ENCODE results near the gene RHOC.

RHOC gene

GRCh38 chr1:112687361-112687760, 19.6 kb downstream of the RHOC start:
- H3K4me3 ChIP-seq (ENCODE audit: low read depth, low read length), result no peak overlapping the region
- no peak for DNase-seq (ENCODE audit: low read depth)
- TF ChIP-seq MYC (IDR thresholded peaks at IDR 0.05; ENCODE audit: low read depth, low read length) (no peak), POLR2A (IDR thresholded peaks at IDR 0.05; ENCODE audit: extremely low read depth, insufficient read length) (no peak)
- TF ChIP-seq, protein P1, sequence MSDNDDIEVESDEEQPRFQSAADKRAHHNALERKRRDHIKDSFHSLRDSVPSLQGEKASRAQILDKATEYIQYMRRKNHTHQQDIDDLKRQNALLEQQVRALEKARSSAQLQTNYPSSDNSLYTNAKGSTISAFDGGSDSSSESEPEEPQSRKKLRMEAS (IDR thresholded peaks at IDR 0.05; ENCODE audit: low read depth, low read length), result no peak
- TF ChIP-seq, protein P2, sequence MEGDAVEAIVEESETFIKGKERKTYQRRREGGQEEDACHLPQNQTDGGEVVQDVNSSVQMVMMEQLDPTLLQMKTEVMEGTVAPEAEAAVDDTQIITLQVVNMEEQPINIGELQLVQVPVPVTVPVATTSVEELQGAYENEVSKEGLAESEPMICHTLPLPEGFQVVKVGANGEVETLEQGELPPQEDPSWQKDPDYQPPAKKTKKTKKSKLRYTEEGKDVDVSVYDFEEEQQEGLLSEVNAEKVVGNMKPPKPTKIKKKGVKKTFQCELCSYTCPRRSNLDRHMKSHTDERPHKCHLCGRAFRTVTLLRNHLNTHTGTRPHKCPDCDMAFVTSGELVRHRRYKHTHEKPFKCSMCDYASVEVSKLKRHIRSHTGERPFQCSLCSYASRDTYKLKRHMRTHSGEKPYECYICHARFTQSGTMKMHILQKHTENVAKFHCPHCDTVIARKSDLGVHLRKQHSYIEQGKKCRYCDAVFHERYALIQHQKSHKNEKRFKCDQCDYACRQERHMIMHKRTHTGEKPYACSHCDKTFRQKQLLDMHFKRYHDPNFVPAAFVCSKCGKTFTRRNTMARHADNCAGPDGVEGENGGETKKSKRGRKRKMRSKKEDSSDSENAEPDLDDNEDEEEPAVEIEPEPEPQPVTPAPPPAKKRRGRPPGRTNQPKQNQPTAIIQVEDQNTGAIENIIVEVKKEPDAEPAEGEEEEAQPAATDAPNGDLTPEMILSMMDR (IDR thresholded peaks at IDR 0.05; ENCODE audit: low read depth, low read length), result no peak

DNA sequence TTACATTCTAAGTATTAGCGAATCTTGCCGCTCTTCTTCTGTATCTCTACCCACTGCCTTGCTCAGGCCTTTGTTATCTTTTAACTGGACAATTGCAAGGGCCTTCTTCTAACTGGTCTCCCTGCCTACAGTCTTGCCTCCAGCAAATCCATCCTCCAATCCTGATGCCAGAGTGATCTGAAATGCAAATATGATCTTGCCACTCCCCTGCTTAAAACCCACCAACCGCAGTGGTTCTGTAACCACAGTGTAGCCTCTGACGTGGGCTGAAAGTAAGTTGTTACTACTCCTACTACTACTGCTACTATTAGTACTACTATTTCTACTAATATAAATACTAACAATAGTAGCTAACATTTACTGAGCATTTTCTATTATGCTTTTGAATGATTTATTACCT, 20.1 kb downstream of the RHOC start:
- no peak overlapping the region for H3K4me3 ChIP-seq (ENCODE audit: low read depth, low read length)
- DNase-seq (ENCODE audit: low read depth), result no peak
- TF ChIP-seq, protein P2 (IDR thresholded peaks at IDR 0.05; ENCODE audit: low read depth, low read length), result no peak
- no peak for TF ChIP-seq MYC (IDR thresholded peaks at IDR 0.05; ENCODE audit: low read depth, low read length)
- TF ChIP-seq, protein P1 (IDR thresholded peaks at IDR 0.05; ENCODE audit: low read depth, low read length), result no peak
- TF ChIP-seq POLR2A (IDR thresholded peaks at IDR 0.05; ENCODE audit: extremely low read depth, insufficient read length), result no peak

GRCh38 chr1:112686417-112686816, 20.5 kb downstream of the RHOC start:
- TF ChIP-seq POLR2A (IDR thresholded peaks at IDR 0.05; ENCODE audit: extremely low read depth, insufficient read length), result no peak
- DNase-seq (ENCODE audit: low read depth), result no peak
- no peak overlapping the region for H3K4me3 ChIP-seq (ENCODE audit: low read depth, low read length)

DNA sequence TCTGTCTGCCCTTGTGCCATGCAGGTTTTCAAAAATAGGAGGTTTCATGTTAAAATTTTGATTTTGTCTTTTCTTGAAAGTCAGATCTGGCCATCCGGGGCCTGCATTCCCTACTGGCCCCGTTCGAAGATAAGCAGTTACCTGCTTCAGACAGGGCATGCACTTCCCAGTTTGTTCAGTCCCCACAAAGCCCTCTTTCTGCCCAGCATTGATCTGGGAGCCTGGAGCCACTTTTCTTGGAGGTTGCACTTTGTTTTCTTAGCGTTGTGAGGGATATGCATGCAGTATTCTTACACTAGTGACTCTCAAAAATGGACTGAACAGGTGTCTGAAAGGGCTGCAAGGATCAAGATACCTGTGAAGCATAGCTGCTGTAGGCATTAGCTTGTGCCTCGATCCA, 21.0 kb downstream of the RHOC start:
- no peak for DNase-seq (ENCODE audit: low read depth)
- no peak overlapping the region for H3K4me3 ChIP-seq (ENCODE audit: low read depth, low read length)
- TF ChIP-seq, protein P1 (IDR thresholded peaks at IDR 0.05; ENCODE audit: low read depth, low read length), result no peak
- TF ChIP-seq, protein P2 (IDR thresholded peaks at IDR 0.05; ENCODE audit: low read depth, low read length), result no peak
- TF ChIP-seq MYC (IDR thresholded peaks at IDR 0.05; ENCODE audit: low read depth, low read length), result no peak
- TF ChIP-seq POLR2A (IDR thresholded peaks at IDR 0.05; ENCODE audit: extremely low read depth, insufficient read length), result no peak

DNA sequence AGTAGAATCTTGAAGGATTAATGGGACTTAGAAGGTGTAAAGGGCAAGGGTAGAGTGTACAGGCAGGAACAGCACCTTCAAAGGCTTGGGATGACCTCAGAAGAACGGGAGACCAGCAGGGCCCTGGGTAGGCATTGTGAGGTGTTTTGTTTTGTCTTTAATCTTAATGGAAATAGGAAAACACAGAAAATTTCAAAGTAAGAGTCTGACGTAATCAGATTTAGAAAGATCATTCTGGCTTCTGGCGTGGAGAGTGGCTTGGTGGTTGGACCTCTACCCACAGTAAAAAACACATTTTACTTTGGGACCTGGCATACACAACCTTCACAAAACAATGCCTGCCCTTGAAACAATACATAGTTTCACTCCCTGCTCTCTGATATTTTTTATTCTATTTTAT, 28.3 kb downstream of the RHOC start:
- H3K4me3 ChIP-seq (ENCODE audit: low read depth, low read length), result no peak overlapping the region
- TF ChIP-seq, protein P1 (IDR thresholded peaks at IDR 0.05; ENCODE audit: low read depth, low read length), result no peak
- TF ChIP-seq POLR2A (IDR thresholded peaks at IDR 0.05; ENCODE audit: extremely low read depth, insufficient read length), result no peak
- no peak for TF ChIP-seq MYC (IDR thresholded peaks at IDR 0.05; ENCODE audit: low read depth, low read length)
- TF ChIP-seq, protein P2 (IDR thresholded peaks at IDR 0.05; ENCODE audit: low read depth, low read length), result no peak
- DNase-seq (ENCODE audit: low read depth), result no peak

DNA sequence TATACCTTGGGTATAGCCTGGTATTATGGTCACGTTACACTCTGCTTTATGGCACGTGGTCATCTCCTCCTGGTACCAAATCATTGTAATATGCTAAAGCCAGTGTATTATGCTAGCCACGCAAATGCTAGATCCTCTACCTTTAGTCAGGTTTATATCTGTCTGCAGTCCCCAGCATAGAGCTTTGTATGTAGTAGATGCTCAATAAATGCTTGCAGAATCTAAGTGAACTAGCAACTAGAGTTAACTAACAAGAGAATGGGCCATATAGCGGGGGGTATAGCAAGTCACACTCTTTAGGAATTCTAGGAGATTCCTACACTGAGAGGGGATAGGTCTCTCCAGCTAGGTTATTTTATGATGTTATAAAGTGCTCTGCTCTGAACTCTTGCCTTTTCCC, 29.4 kb downstream of the RHOC start:
- TF ChIP-seq, protein P1 (IDR thresholded peaks at IDR 0.05; ENCODE audit: low read depth, low read length), result no peak
- no peak for TF ChIP-seq MYC (IDR thresholded peaks at IDR 0.05; ENCODE audit: low read depth, low read length)
- no peak for TF ChIP-seq POLR2A (IDR thresholded peaks at IDR 0.05; ENCODE audit: extremely low read depth, insufficient read length)
- TF ChIP-seq, protein P2 (IDR thresholded peaks at IDR 0.05; ENCODE audit: low read depth, low read length), result no peak
- DNase-seq (ENCODE audit: low read depth), result no peak
- no peak overlapping the region for H3K4me3 ChIP-seq (ENCODE audit: low read depth, low read length)

All from NB4 (cell line).